ENCODE results near the gene HOXB9. TPM values are rescaled to one million over a fixed set of nuclear protein-coding genes. Genes with fewer than 3 reads are reported as not detected.
A peak's percentile ranks its signal among the peaks of the same experiment; 100 is the strongest.

HOXB9 gene
- total RNA-seq, 2 experiments from 2014 or later = not detected

DNA sequence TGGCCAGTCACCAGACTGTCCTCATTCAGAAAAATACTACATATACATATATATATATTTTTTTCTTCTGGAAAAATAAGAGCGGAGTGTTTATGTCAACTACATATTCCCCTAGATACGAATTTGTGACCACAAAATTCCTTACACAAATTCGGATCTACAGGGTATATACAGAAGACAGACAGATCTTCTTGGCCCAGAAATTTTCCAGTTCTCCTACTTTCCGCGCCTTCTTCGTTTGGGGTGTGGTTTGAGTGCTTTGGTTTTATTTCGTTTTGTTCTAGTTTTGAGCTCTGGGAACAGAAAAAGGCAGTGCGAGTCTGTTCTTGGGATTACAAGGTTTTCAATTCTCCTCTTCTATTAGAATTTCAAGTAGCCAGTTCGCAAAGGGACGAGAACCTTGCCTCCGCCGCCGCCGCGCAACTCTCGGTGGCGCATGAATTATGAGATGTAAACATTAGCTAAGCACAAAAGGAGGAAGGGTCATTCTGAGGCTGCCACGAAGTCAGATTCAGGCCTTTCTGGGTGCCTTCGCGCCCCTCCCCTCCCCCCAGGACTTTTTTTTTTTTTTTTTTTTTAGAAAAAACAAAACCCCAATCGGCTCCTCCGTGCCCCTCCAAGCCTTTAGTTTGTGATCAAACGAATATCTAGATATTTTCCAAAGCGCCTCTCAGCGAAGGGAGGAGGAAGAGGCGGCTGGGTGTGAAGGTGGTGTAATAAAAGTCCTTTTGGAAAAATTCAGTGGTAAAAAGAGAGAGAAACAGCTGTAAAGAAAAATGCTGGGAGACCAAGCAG, 46.2 kb downstream of the HOXB9 start:
- no peak overlapping the region for H3K27ac ChIP-seq (ENCODE audit: low read depth, low read length, poor library complexity, severe bottlenecking)
- H3K9me3 ChIP-seq (ENCODE audit: low read length) = no peaks in the 10 kb centered on the region
- no peak for DNase-seq (ENCODE audit: low spot score)
- peaks cover 21% of the 10 kb centered on the region for H3K4me1 ChIP-seq (ENCODE audit: insufficient read depth, low read length, poor library complexity, severe bottlenecking)
- CTCF ChIA-PET (ENCODE audit: unreplicated experiment) = no interaction called here
- peaks cover 5% of the 10 kb centered on the region; the same call in 1 of the 2 replicates for H3K36me3 ChIP-seq (ENCODE audit: insufficient read depth, low read length)
- H2AFZ ChIP-seq (ENCODE audit: low read length) = no peak overlapping the region
- POLR2A ChIA-PET = interaction anchor here (0.6 kb wide), 1 partner anchor 137 kb away, joined by 4 read pairs; no protein-coding TSS in a partner anchor
- TF ChIP-seq EZH2phosphoT487 (IDR thresholded peaks at IDR 0.05; ENCODE audit: borderline replicate concordance, low read depth, low read length) = no peak
- TF ChIP-seq, protein P1, sequence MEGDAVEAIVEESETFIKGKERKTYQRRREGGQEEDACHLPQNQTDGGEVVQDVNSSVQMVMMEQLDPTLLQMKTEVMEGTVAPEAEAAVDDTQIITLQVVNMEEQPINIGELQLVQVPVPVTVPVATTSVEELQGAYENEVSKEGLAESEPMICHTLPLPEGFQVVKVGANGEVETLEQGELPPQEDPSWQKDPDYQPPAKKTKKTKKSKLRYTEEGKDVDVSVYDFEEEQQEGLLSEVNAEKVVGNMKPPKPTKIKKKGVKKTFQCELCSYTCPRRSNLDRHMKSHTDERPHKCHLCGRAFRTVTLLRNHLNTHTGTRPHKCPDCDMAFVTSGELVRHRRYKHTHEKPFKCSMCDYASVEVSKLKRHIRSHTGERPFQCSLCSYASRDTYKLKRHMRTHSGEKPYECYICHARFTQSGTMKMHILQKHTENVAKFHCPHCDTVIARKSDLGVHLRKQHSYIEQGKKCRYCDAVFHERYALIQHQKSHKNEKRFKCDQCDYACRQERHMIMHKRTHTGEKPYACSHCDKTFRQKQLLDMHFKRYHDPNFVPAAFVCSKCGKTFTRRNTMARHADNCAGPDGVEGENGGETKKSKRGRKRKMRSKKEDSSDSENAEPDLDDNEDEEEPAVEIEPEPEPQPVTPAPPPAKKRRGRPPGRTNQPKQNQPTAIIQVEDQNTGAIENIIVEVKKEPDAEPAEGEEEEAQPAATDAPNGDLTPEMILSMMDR (conservative IDR thresholded peaks at IDR 0.05; ENCODE audit: low read length) = no peak
- H4K20me1 ChIP-seq (ENCODE audit: insufficient read depth, low read length) = no peaks in the 10 kb centered on the region
- BruUV-seq (replicated peaks) = no TSS peak
- no peaks in the 10 kb centered on the region for H3K9me2 ChIP-seq (ENCODE audit: insufficient read depth, low read length)
- intact Hi-C loops (cut with micrococcal nuclease; ENCODE audit: unreplicated experiment) = no loop called here
- peaks cover 6% of the 10 kb centered on the region; the same call in 1 of the 2 replicates for H3K79me2 ChIP-seq (ENCODE audit: insufficient read depth, low read depth, low read length)
- no peak overlapping the region for H3K4me3 ChIP-seq (ENCODE audit: low read depth, low read length, poor library complexity, severe bottlenecking)
- no peak overlapping the region for H3K4me2 ChIP-seq (ENCODE audit: low read length)

DNA sequence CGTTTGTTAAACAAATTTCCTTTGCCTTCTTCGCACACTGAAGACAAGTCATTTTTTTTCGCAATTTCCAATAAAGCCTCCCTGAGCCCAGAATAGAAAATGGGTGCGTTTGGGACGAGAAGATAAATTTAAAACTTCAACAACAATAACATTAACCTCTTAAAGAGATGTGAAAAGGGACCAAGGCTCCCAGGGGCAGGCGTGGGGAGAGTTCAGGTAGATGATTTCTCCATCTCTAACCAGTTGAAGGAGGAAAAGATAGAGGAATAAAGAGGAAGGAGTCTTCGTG, 46.7 kb downstream of the HOXB9 start:
- intact Hi-C loops (cut with micrococcal nuclease; ENCODE audit: unreplicated experiment) = no loop called here
- no peak for TF ChIP-seq EZH2phosphoT487 (IDR thresholded peaks at IDR 0.05; ENCODE audit: borderline replicate concordance, low read depth, low read length)
- TF ChIP-seq, protein P1 (conservative IDR thresholded peaks at IDR 0.05; ENCODE audit: low read length) = no peak
- Histone ChIP-seq H3K36me3 (ENCODE audit: insufficient read depth, low read length) (peaks cover 5% of the 10 kb centered on the region; the same call in 1 of the 2 replicates), H2AFZ (ENCODE audit: low read length) (no peak overlapping the region), H3K4me2 (ENCODE audit: low read length) (peak overlapping the region; percentile 85), H3K79me2 (ENCODE audit: insufficient read depth, low read depth, low read length) (peaks cover 6% of the 10 kb centered on the region; the same call in 1 of the 2 replicates), H3K4me3 (ENCODE audit: low read depth, low read length, poor library complexity, severe bottlenecking) (peak overlapping the region; percentile 85), H4K20me1 (ENCODE audit: insufficient read depth, low read length) (no peaks in the 10 kb centered on the region), H3K9me2 (ENCODE audit: insufficient read depth, low read length) (no peaks in the 10 kb centered on the region), H3K4me1 (ENCODE audit: insufficient read depth, low read length, poor library complexity, severe bottlenecking) (peaks cover 19% of the 10 kb centered on the region), H3K27ac (ENCODE audit: low read depth, low read length, poor library complexity, severe bottlenecking) (no peak overlapping the region), H3K9me3 (ENCODE audit: low read length) (no peaks in the 10 kb centered on the region)
- ChIA-PET POLR2A (no interaction called here), CTCF (ENCODE audit: unreplicated experiment) (no interaction called here)
- DNase-seq (ENCODE audit: low spot score) = no peak
- BruUV-seq (replicated peaks) = no TSS peak
